ENCODE measurements around the gene CD247. TPM values are rescaled to one million over a fixed set of nuclear protein-coding genes. Genes with fewer than 3 reads are reported as not detected.

The CD247 gene
- total and polyA plus RNA-seq, 2 of the 13 experiments (the other 11 are each of a cell fraction or from before 2014, with no cell fraction given), result 0.20 TPM; not detected in 1

GRCh38 chr1:167524651-167525050 lies 6.3 kb upstream of the CD247 start (continued):
- TF ChIP-seq ATF2 (CRISPR knock-in tag; IDR thresholded peaks at IDR 0.05) (0 out of 2 replicates have a peak, but pooled peaks have one; percentile 61), SOX13 (IDR thresholded peaks at IDR 0.05) (no peak), SOX13 (CRISPR knock-in tag; conservative IDR thresholded peaks at IDR 0.05 in 1 of 2, IDR thresholded peaks at IDR 0.05 in 1 of 2) (peak in 1 of 2 experiments; percentile 42; a peak in 1 of 4 replicates), ZNF124 (CRISPR knock-in tag; IDR thresholded peaks at IDR 0.05) (0 out of 2 replicates have a peak, but pooled peaks have one; percentile 38), ZNF576 (CRISPR knock-in tag; IDR thresholded peaks at IDR 0.05) (no peak), KLF6 (CRISPR knock-in tag; IDR thresholded peaks at IDR 0.05) (0 out of 2 replicates have a peak, but pooled peaks have one; percentile 37), ATF4 (CRISPR knock-in tag; IDR thresholded peaks at IDR 0.05) (peak in 1 of 2 experiments; percentile 98; a peak in 2 of 4 replicates)

- H3K9me3 ChIP-seq (ENCODE audit: low read length), result no peaks in the 10 kb centered on the region
- no peak overlapping the region for H3K27ac ChIP-seq (ENCODE audit: extremely low read length, insufficient read depth, low read length)
- BruUV-seq (replicated peaks), result no TSS peak
- no peak overlapping the region for H3K4me2 ChIP-seq (ENCODE audit: low read depth, low read length)
- H2AFZ ChIP-seq (ENCODE audit: low read length), result no peak overlapping the region
- H3K79me2 ChIP-seq (ENCODE audit: insufficient read depth, low read length), result no peaks in the 10 kb centered on the region
- H3K36me3 ChIP-seq (replicated peaks in 1 of 2; ENCODE audit: control insufficient read depth in 1 of 2, insufficient read depth in 2 of 2, low read length in 2 of 2), result no peaks in the 10 kb centered on the region
- no peaks in the 10 kb centered on the region for H4K20me1 ChIP-seq (ENCODE audit: insufficient read depth, low read length)
- intact Hi-C loops (cut with micrococcal nuclease; ENCODE audit: unreplicated experiment) (no loop called here), in situ Hi-C loops (cut with HindIII; ENCODE audit: extremely low pct_ligation_motif_present, low pct_unique_long_range_greater_than_20kb) (no loop called here)
- H3K27me3 ChIP-seq (ENCODE audit: control insufficient read depth in 1 of 2, insufficient read depth in 2 of 2, low read length in 2 of 2), result peaks cover 0 to 1% of the 10 kb centered on the region in 2 experiments; a peak in 2 of 5 replicates
- TF ChIP-seq GABPA (IDR thresholded peaks at IDR 0.05; ENCODE audit: low read depth, low read length) (no peak), GABPA (CRISPR knock-in tag; IDR thresholded peaks at IDR 0.05; ENCODE audit: low read depth) (no peak), ZNF773 (CRISPR knock-in tag; IDR thresholded peaks at IDR 0.05; ENCODE audit: borderline replicate concordance) (no peak), HINFP (CRISPR knock-in tag; IDR thresholded peaks at IDR 0.05; ENCODE audit: low read depth) (no peak), DBP (CRISPR knock-in tag; IDR thresholded peaks at IDR 0.05; ENCODE audit: not compliant biosample characterization) (no peak), HOXA3 (CRISPR knock-in tag; IDR thresholded peaks at IDR 0.05) (no peak), KLF11 (CRISPR knock-in tag; IDR thresholded peaks at IDR 0.05) (no peak)
- H3K9ac ChIP-seq (ENCODE audit: insufficient read depth, low read depth, low read length), result no peak overlapping the region
- CTCF ChIA-PET (ENCODE audit: low intra/inter-chr PET ratio, low total read pairs), result no interaction called here
- POLR2A ChIA-PET, result no interaction called here
- DNase-seq (ENCODE audit: low spot score) (no peak), ATAC-seq (no peak), FAIRE-seq (no peak)
- WGBS (ENCODE audit: low lambda C conversion rate), result 26% methylated on average over 5 of the region's 5 CpGs
- peaks cover 9% of the 10 kb centered on the region for H3K4me1 ChIP-seq (ENCODE audit: insufficient read depth, low read length)
- H3K4me3 ChIP-seq (replicated peaks in 1 of 3; ENCODE audit: insufficient read depth in 1 of 3, low read depth in 2 of 3, low read length in 3 of 3), result no peak overlapping the region
Measured at GRCh38 chr1:167522246-167522645, 3.9 kb upstream of the CD247 start.
